HG03175 (cell line): ENCODE measurements around the gene DKK3.

Source experiments
- ATAC-seq: cut with Tn5 transposase; IDR thresholded peaks from one replicate; pipeline ENCODE4 v1.9.1; 2021; ENCODE audit warnings: mild to moderate bottlenecking, moderate library complexity; ENCODE audit not compliant: unreplicated experiment

The DKK3 gene

DNA sequence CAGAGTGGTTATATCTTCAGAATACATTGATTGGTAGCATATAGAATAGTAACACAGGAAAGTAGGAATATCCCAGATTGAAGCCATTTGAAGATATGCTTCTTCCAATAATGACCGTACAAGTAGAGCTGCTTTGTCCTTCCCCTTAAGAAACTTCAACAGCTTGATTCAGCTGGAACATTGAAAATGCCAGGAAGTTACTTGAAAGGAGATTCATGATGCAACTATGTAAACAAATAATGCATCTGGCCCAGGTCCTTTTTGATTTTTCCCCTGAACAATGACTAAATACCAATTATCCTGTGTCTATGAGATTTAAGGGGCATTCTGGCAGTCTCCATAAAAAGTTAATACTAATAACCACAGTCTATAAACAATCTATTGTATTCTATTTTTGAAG lies 3.0 kb downstream of the DKK3 start:
- no peak for ATAC-seq

DNA sequence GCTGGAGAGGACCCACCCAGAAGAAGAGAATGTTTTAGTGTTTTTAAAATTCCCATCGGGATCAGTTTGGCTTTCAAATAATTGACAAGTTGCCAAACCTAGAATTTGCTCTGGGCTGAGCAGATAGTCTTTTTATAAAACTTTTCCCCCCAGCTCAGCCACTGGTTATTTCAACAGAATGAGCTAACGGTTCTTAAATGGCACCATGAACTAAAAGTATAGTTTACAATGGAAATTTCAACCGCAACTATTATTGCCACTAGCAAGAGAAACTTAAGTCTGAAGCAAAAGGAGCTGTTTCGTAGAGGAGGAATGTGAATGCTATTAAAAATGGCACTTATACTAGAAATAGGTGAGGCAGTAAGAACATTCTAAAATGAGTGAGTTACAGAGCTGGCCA lies 3.4 kb downstream of the DKK3 start:
- ATAC-seq, result no peak

DNA sequence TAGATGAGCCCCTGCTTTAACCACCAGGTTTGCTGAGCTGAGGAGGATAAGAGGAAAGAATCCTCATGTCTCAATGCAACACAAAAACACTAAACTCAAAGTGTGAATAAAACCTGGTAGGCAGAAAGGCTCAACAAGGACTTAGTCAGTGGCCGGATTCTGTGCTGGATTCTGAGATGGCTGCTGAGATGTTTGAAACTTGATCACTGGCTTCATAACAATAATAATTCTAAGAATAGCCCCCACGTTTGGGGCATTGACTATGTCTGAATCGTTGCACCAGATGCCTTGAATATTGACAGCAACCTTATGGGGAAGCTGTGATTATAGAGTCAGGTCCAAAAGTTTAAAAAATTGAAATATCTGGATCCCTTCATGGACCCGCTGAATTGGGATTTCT lies 4.6 kb downstream of the DKK3 start:
- no peak for ATAC-seq

DNA sequence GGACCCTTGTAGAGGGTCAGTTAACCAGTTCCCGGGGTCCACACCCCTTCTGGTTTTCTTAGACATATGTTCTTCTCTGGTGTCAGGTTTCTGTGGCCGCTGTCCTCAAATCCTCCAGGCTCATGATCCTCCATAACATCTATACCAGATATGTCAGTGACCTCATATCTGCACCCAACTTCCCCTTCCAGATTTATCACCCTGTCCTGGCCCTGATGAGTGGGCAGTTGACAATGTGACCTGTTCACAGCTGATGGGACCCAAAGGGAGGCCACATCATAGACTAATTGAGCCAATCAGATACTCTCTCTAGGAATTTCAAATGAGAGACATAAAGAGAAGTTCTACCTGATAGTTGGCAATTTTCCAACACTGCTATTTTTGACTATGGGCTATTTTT lies 5.1 kb downstream of the DKK3 start:
- no peak for ATAC-seq

DNA sequence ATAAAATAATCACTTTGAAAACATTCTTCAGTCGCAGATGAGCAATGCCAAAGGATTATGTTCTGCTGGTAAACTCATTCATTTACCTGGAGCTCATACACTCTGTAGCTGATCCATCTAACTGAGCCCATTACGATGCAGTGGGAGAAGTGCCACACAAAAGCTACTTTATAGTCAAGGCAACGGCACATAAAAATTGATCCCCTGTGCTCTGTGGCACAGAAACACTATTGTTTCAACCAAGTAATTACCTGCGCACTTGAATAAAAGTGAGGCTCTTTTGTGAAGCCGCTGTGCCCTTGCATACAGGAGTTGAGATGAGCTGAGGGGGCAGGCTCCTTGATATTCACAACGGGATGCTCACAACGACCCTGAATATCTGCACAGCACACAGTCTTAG lies 7.2 kb downstream of the DKK3 start:
- no peak for ATAC-seq

DNA sequence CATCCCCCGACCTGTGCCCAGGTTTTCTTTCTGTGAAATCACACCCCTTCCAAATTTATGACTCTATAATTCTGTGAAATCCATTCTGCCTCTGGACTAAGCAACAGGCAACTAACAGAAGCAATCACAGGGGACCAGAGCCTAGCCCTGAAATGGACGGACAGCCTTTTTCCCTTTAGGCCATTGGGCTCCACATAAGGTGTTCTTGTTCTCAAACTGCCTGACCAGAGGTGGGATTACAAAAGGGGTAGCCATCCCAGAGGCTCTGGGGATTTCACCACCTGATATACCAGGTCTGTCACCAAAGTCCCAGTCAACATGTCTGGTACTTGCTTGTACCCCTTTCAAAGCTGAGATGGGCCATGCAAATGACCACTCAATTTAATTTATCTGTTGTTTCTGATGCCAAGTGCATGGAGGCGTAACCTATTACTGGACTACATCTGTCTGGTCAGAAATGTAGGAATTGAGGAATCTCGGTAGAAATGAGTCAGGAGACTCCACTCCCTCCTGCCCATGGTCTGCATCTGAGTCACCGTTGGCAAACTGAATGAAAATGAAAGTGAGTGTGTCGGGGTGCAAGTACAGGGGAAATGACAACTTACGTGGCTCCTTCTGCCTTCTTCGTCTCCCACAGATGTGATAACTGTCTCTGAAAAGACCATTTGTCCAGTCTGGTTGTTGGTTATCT lies 10.2 kb downstream of the DKK3 start:
- no peak for ATAC-seq

DNA sequence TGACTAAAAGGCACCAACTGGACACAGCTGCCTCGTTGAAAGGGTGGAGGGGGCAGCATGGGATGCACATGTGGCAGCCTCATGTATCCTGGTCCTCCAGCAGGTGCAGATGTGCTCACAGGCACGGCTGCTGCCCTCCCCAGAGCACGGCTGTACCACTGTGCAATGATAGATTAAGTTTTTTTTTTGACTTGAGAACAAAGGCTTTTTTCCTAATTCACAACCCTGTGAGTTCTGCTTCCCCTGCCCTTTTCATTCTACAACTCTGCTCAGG lies 11.4 kb downstream of the DKK3 start:
- no peak for ATAC-seq

DNA sequence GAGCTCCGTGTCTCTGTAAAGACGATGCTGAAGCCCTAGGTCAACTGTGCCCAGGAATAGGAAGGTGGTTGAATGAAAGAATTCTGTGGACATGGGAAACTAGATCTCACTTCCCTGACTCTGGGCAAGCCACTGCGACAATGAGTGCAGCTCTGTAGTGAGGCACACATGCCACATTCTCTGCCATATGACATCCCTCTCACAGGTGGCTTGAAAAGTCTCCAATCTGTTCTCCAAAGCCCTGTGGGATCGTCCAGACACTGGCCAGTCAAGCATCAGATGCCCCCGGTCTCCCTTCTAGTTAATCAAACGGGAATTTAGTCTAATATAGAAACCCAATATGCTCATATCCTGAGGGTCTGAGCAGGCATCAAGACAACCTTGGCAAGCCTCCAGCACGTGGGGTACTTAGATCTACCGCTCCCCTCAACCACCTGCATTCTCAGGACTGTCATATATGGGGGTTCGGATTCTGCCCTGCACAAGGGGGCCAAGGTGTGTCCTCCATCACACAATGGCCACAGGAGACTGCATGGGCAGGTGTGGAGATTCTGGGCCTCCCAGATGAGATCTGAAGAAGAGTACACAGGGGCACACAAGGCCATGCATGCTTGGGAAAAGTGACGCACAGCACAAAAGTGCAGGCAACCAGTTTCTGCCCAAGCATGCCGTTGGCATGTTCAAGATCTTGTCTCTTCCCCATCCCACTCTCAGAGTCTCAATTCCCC lies 11.9 kb downstream of the DKK3 start:
- ATAC-seq, result no peak

DNA sequence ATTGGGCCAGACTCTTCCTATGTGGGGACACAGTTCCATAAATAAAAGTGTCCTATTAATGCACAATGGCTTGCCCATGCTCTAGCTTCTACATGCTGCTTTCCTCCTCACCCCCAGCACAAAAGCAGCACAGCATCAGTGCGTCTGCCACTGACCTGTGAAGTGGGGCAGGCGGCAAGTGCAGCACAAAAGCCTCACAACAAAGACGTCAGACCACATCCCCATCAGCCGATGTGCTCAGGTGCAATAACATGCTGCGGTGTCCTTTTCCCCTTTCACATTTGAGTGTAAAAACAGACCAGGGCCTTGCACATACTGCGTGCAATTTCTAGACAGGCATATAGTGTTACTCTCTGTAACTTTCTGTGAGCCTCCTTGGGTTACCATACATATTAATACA lies 12.8 kb downstream of the DKK3 start:
- ATAC-seq, result no peak

DNA sequence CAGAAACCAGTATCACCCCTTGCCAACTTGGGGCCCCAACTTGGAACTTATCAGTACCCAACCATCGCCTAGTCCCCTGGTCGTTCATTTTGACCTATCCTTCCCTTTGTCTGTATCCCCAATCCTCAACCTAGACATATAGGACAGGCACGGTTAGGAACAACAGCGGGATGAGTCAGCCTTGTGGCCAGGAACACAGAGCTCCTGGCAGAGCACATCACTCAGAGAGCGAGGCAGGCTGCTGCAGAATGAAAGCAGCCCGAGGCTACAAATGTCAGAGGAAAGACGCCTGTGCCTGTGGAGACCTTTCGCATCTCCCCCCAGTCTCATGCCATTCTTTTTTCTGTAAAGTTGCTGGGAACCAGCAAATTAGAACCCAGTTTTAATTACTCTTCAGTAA lies 14.6 kb downstream of the DKK3 start:
- no peak for ATAC-seq

DNA sequence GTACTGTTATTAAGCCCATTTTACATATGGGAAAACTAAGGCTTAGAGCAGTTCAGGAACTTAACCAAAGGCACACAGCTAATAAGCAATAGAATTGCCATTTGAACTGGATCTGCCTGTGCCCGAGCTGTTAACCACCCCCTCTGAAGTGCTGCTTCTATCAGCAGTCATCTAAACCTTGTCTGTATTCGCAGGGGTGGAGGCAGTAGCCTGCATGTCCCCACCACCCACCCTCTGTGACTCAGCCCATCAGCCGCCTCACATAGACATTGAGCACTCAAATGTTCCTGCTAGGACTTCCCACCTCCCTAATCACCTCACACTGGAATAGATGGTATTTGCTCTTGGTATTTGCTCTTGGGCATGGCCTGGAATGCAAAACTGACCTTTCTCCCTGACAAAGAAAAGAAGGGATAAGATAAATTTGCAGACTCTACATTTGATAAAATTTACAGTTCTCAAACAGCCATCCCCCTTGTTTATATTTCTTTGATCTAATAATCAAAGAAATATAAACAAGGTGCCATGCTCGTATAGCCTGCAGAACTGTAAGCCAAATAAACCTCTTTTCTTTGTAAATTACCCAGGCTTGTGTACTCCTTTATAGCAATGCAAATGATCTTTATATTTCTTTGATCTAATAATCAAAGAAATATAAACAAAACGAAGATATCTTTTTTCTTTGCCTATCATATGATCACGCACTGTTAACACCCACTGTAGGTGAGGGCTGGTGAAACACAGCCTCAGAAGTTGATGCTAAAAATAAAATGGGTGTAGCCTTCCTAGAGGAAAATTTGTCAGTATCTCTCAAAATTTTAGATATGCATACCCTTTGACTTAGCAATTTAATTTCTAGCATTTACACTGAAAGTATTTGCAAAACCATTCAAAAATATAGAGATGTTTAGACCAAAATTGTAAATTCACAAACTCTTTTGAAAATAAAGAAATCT lies 15.9 kb downstream of the DKK3 start:
- ATAC-seq, result no peak

DNA sequence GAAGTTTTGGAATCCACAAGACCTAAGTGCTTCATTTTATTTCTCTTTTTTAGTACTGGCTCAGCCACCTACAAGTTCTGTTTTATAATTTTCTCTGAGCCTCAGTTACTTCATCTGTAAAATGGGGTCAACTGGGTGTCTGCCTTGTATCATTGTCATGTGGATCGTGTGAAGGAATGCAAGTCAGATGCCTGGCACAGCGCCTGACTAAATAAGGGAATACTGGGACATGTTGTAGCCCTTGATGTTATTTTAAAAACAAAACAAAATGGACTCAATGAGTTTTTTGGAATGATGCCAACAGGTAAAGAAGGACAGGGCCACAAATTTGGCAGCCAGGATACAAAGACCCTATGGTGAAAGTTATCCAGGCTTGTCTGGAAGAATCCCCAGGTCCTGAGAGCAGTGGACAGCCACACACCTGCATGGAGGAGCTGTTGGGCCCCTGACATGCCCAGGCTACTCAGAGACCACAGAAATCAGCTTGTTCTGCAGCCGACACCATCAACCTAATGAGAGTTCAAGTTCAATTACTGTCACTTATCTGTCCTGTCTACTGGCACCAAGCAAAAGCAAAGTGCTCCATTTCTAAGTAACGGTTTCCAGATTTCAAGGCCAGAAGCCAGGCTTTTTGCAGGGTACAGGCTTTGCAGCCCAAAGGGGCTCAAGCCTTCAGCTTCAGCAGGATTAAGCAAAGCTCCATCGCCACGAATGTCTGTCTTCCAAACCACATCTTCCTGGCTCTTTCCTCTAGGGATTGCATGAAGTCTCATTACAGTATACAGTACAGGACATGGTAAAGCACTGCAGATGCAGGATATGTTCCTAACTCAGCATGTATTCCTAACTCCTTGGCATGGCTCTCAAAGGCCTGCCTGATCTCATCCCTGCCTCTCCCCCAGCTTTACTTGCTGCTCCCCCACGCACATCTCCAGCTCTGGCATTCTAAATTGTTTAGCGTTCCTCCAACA lies 18.4 kb downstream of the DKK3 start:
- no peak for ATAC-seq

DNA sequence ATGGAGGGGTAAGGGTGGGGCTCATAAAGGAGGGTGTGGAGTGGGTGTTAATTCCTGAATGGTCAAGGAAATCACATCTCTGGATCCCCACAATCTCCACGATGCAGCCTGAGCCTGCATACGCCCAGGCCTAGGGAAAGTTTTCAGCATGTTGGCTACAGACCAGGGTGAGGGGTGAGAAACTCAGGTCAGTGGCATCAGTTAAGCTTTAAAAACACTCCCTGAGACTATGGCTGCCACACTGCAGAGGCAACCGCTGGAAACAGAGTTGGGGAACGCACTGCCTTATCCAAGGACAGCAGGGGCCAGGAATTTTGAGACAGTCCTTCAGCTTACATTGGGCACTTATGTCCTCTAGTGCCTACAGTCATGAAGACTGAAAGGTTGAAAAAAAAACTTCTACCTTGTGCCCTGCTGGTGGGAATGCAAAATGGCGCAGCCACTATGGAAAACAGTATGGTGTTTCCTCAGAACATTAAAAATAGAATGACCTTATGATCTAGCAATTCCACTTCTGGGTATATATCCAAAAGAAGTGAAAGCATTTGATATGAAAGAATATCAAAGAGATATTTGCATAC lies 19.7 kb downstream of the DKK3 start:
- no peak for ATAC-seq

DNA sequence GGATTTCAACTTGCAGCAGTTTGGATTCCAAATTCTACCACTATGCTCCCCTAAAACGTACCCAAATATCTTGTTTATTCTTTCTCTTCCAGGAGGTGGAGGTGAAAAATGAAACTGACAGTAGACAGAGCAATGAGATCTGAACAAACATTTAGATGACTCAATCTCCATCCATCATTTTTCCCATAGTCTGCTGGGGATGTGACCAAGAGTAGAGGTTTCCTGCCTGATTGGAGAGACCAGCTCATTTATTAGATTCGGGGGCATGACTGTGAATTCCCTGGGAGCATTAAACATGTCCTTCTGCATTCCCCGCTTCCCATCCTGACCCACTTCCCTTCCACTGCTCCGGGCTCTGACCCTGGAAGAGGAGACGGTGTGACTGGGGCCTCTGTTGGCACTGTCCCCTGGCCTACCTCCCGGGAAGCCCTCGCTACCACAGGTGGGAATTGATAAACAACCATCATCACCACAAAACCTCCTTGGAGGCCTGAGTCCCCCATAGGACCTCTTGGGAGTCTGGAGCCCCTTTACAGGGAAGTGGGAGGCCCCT lies 20.3 kb downstream of the DKK3 start:
- no peak for ATAC-seq

DNA sequence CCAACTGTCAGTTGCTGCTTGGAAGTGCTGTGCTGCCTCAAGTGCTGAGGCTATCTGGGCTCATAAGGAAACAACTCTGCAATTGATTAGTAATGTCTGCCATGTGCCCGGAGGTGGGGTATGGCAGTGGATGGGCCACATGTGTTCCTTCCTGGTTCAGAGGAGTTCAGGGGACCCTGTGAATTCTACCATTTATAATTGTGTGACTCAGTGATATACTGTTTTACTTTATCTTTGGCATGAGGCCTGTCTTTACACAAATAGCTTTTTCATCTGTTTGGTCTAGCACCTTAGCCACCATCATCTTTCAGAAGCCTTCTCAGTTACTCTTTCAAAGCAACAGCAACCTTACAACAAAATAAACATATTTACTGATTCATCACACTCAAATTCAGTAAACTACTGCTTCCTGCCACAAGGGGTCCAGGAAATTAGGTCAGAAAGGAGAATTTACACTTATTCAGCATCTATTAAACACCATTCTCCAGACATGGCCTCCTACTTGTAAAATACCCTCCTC lies 20.9 kb downstream of the DKK3 start:
- no peak for ATAC-seq

DNA sequence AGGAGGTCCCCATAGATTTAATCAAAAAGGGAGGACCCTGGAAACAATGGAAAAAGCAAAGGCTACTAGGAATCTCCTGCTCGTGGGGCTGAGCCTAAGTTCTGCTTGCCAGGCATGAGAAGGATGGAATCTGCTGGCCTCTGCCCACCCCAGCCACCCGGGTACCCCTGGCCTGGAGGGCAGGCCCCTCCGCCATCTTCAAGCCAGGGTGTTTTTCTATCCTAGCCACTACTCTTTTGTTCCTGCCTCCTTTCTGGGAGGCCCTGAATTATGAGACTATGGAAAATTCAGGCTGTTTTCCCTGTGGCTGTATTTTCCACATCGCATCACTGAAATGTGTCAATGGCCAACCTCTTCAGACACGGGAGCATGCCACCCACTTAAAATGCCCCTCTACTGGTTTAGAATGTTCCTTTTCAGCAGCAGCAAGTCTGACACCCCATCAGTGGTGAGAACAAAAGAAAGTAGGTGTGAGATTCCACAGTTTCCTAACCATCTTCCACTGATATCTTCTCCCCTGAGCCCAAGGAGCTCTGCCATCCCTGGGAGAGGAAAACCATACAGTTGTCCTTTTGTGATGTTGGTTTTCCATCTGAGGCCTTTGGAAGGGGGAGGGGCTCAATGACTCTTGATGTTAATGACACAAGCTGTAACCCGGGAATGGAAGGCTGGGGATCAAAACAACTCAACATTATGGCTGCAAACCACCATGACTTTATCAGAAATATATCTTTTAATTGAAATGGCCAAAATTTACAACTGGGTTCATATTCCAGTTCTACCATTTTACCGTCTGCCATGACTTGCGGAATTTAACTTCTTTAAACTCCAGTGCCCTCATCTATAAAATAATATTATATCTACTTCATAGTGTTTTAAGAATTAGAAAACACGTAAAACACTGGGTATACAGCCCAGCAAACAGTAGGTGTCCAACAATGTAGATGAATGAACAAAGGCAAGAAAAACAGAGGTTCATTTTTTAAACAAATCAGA lies 22.2 kb downstream of the DKK3 start:
- no peak for ATAC-seq

DNA sequence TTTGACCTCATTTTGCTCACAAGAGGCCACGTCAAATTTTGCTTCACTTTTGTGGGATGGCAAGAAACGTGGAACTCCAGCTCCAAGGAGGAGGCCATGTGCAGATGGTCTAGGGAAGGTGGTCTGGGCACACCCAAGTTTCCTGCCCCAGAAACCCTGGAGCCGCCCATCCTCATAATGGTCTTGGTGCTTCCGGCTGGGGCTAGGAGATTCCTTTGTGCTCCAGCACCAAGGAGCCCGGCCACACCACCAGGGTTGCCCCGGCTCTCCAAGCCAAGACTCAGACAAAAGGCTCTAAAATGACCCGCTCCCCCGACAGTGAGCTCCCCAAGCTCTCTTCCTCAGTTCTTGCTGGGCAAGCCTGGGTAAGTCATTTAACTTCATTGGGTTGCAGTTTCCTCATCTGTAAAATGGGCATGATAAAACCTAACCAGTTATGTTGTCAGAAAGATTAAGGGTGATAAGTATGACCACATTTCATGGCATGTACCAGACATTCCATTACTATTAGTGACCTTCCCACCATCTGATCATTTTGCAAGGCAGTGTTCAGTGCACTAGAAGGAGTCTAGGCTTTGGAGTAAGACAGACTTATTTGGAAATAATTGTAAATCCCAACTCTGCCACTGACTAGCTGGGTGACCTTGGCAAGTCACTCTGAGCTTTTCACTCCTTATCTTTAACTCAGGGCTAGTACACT lies 23.3 kb downstream of the DKK3 start:
- no peak for ATAC-seq

DNA sequence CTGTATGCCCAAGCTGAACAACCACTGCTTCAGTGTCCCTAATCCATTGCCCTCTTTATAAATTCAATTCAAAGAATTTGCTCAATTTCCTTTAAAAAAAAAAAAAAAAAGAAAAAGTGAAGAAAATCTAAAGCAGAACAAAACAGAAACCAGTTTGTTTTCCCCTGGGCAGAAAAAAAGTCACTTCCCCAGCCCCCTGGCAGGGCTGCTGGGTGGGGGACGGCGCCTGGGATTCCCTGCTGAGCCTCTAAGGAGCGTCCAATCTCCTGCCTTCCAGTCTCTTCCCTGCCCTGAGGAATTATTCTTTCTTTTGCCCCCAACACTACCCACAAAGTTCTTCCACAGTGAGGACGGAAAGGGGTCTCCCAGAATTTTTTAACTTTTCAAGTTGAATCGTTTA lies 23.9 kb downstream of the DKK3 start:
- ATAC-seq, result no peak
